K562 (cell line): Measurements from ENCODE around the gene LYPD6B. TPM values are rescaled to one million over a fixed set of nuclear protein-coding genes. Genes with fewer than 3 reads are reported as not detected.

Experiments used
- ATAC-seq: fragments of 200-7000 bp; cut with Tn5 transposase; 3 replicates; pipeline ENCODE4 v1.9.1; 2020; ENCODE audit warnings: moderate library complexity
- BruUV-seq: library from RNA; stranded (reverse); fragments of 400-500 nt; replicated peaks from 2 replicates; lab custom pipeline; 2021; lab: Mats Ljungman, UMichigan
- CTCF ChIA-PET: fragments of 300-600 bp; formaldehyde crosslinking; extraction: SDS; loops from one replicate; lab custom pipeline; 2021; ENCODE audit warnings: low intra/inter-chr PET ratio; lab: Yijun Ruan, JAX
- POLR2A ChIA-PET: fragments of 300-600, 350-650 bp; sonication (Branson Sonifier 250); formaldehyde crosslinking; extraction: SDS; loops from one replicate; lab custom pipeline; 2021; ENCODE audit warnings: antibody characterized with exemption, inconsistent platforms; lab: Yijun Ruan, JAX
- DNase-seq, 4 experiments: peaks; one replicate each; pipeline versions ENCODE4 v3.0.0 to v3.0.0-alpha.2; 2011 to 2018; ENCODE audit warnings: low spot score in 3 of 4, mixed read lengths in 3 of 4; ENCODE audit errors: extremely low read depth in 1 of 4
- FAIRE-seq: peaks from 2 replicates; lab custom pipeline; 2011; peaks lifted over from hg19 to GRCh38; lab: Jason Lieb, UNC
- H2AFZ ChIP-seq: 2 replicates; pipeline ENCODE4 v1.6.0; 2011; ENCODE audit warnings: low read depth, low read length, control low read depth, inconsistent platforms
- H3K27ac ChIP-seq: fragments of 200-600 bp; 3 replicates; pipeline ENCODE4 v1.8.0; 2011; ENCODE audit warnings: low read depth, mild to moderate bottlenecking, control low read depth, inconsistent platforms, low read length, moderate library complexity, mixed read lengths; ENCODE audit errors: extremely low read depth
- H3K27me3 ChIP-seq, 2 experiments: fragments of 300-600 bp in 1 of 2; 2 replicates in 1 of 2; 3 replicates in 1 of 2; pipeline versions ENCODE4 v1.6.0 to v1.8.0; 2011; ENCODE audit warnings: inconsistent platforms in 2 of 2, low read length in 2 of 2, mild to moderate bottlenecking in 1 of 2, mixed read lengths in 1 of 2, moderate library complexity in 1 of 2; ENCODE audit not compliant: control insufficient read depth in 2 of 2, insufficient read depth in 2 of 2
- H3K36me3 ChIP-seq: fragments of 300-600 bp; 3 replicates; pipeline ENCODE4 v1.8.0; 2011; ENCODE audit warnings: mild to moderate bottlenecking, low read length, inconsistent platforms; ENCODE audit not compliant: control insufficient read depth, insufficient read depth
- H3K4me1 ChIP-seq, 2 experiments: fragments of 200-600 bp in 1 of 2; replicated peaks in 1 of 2; 2 replicates in 1 of 2; 3 replicates in 1 of 2; pipeline versions ENCODE4 v1.5.1 to v1.8.0; 2011; ENCODE audit warnings: inconsistent platforms in 2 of 2, low read length in 2 of 2, mild to moderate bottlenecking in 1 of 2, mixed read lengths in 1 of 2, moderate library complexity in 1 of 2; ENCODE audit not compliant: control insufficient read depth in 2 of 2, insufficient read depth in 2 of 2
- H3K4me2 ChIP-seq: 2 replicates; pipeline ENCODE4 v1.6.1; 2011; ENCODE audit warnings: low read length, control low read depth, inconsistent platforms, mixed read lengths; ENCODE audit not compliant: insufficient read depth
- H3K4me3 ChIP-seq: fragments of 200-600 bp; sonication (generic), shearing (Covaris generic); 2 replicates; pipeline ENCODE4 v1.5.1; 2016; ENCODE audit warnings: control low read depth, inconsistent platforms
- H3K79me2 ChIP-seq: fragments of 200-600 bp; 3 replicates; pipeline ENCODE4 v1.8.0; 2011; ENCODE audit warnings: low read length, inconsistent platforms; ENCODE audit not compliant: control insufficient read depth, insufficient read depth
- H3K9ac ChIP-seq, 2 experiments: 2 replicates each; pipeline versions ENCODE4 v1.6.0 to v1.6.1; 2011; ENCODE audit warnings: low read depth in 2 of 2, low read length in 2 of 2, control low read depth in 1 of 2, inconsistent platforms in 1 of 2, mild to moderate bottlenecking in 1 of 2, mixed read lengths in 1 of 2; ENCODE audit not compliant: insufficient read depth in 1 of 2
- H3K9me1 ChIP-seq: one replicate; pipeline ENCODE4 v1.6.0; 2011; ENCODE audit warnings: inconsistent platforms, mild to moderate bottlenecking, low read length, moderate library complexity; ENCODE audit not compliant: control insufficient read depth, insufficient read depth
- H3K9me3 ChIP-seq: replicated peaks from 2 replicates; pipeline ENCODE4 v1.5.1; 2011; ENCODE audit warnings: low read depth, low read length, inconsistent platforms; ENCODE audit not compliant: control insufficient read depth, insufficient read depth
- H4K20me1 ChIP-seq: replicated peaks from 2 replicates; pipeline ENCODE4 v1.6.1; 2011; ENCODE audit warnings: low read length, inconsistent platforms, mixed read lengths; ENCODE audit not compliant: control insufficient read depth, insufficient read depth
- ASH1L ChIP-seq: fragments of 450-650 bp; IDR thresholded peaks from 2 replicates; pipeline ENCODE4 v1.6.1; 2018; ENCODE audit warnings: borderline replicate concordance, mild to moderate bottlenecking, low read depth; ENCODE audit not compliant: partially characterized antibody
- HEY1 ChIP-seq: fragments of 250-450 bp; sonication (Bioruptor Pico); IDR thresholded peaks from 2 replicates; pipeline ENCODE4 v1.5.0; 2020; ENCODE audit warnings: mild to moderate bottlenecking, moderate library complexity, borderline replicate concordance
- PCBP2 ChIP-seq: fragments of 200-400 bp; formaldehyde crosslinking; IDR thresholded peaks from 2 replicates; pipeline ENCODE4 v1.6.1; 2018; ENCODE audit warnings: low read length, low read depth, mild to moderate bottlenecking, moderate library complexity; ENCODE audit not compliant: poor library complexity, severe bottlenecking
- POLR2H ChIP-seq: IDR thresholded peaks from 2 replicates; pipeline ENCODE4 v1.6.1; 2016; ENCODE audit warnings: missing genetic modification characterization, low read depth, mild to moderate bottlenecking, control low read depth, missing compliant biosample characterization, moderate library complexity
- RBM39 ChIP-seq: fragments of 200-400 bp; formaldehyde crosslinking; optimal IDR thresholded peaks from 2 replicates; pipeline ENCODE3; 2018; ENCODE audit warnings: low read depth, low read length
- SNRNP70 ChIP-seq: fragments of 200-400 bp; formaldehyde crosslinking; optimal IDR thresholded peaks from 2 replicates; pipeline ENCODE3; 2017; ENCODE audit warnings: low read depth, low read length
- TBL1XR1 ChIP-seq, 2 experiments: IDR thresholded peaks; 2 replicates each; pipeline ENCODE4 v1.6.1; 2012; ENCODE audit warnings: improper control_type of control experiment in 2 of 2, low read length in 2 of 2, mild to moderate bottlenecking in 1 of 2
- ZNF311 ChIP-seq: fragments of 250-450 bp; sonication (Bioruptor Pico); IDR thresholded peaks from 2 replicates; pipeline ENCODE4 v1.4.0; 2020; ENCODE audit warnings: mild to moderate bottlenecking, moderate library complexity
- ZNF408 ChIP-seq: fragments of 250-450 bp; sonication (Bioruptor Pico); IDR thresholded peaks from 2 replicates; pipeline ENCODE4 v1.4.0; 2020; ENCODE audit warnings: low read depth, mild to moderate bottlenecking, moderate library complexity
- ZNF609 ChIP-seq: sonication (generic); formaldehyde crosslinking; IDR thresholded peaks from 2 replicates; pipeline ENCODE4 v1.8.1; 2023; ENCODE audit warnings: missing genetic modification reagents, mild to moderate bottlenecking, borderline replicate concordance
- WGBS: fragments of 100-300 bp; shearing (Covaris generic); methylation state at CpG from one replicate; pipeline ENCODE4 v1.1.6; 2016; ENCODE audit warnings: low coverage, mixed read lengths; ENCODE audit not compliant: insufficient coverage; ENCODE audit errors: missing lambda C conversion rate; 5-methylcytosine and 5-hydroxymethylcytosine counted together
- in situ Hi-C: fragments of 300-500 bp; cut with MboI; formaldehyde crosslinking; loops from 4 replicates; pipeline ENCODE4 v1.15.0; 2018; ENCODE audit warnings: inconsistent platforms, mixed read lengths
- intact Hi-C: fragments of 100-400 bp; cut with micrococcal nuclease; formaldehyde crosslinking; loops from 2 replicates; pipeline ENCODE4 v1.14.2; 2022
- polyA plus RNA-seq, 8 experiments: library from polyadenylated mRNA; depleted of rRNA in 4 of 8; stranded (reverse) in 5 of 8; unstranded in 3 of 8; fragments of >200 nt; fragmentation: Nextera tagmentation in 2 of 8; fragmentation: Illumina TruSeq in 1 of 8; extraction: Ambion mirVana in 2 of 8; extraction: Trizol in 1 of 8; gene quantifications; 2 replicates each; pipeline versions ENCODE4 v1.2.1 to v1.2.3, GENCODE V29; 2011 to 2014; ENCODE audit warnings: inconsistent platforms in 1 of 8, missing spikeins in 1 of 8
- total RNA-seq, 7 experiments: library from RNA; depleted of rRNA in 6 of 7; stranded (reverse); fragments of >200 nt in 6 of 7; fragmentation: Illumina TruSeq in 2 of 7; extraction: Trizol in 2 of 7; gene quantifications; 2 replicates each; pipeline versions ENCODE4 v1.2.1 to v1.2.3, GENCODE V29; 2011 to 2021; ENCODE audit warnings: low replicate concordance in 1 of 7

Gene LYPD6B
- total and polyA plus RNA-seq, 9 of the 15 experiments (the other 6 are each of a cell fraction or from before 2014, with no cell fraction given) = not detected

- no peak for TF ChIP-seq PCBP2
- Histone ChIP-seq H3K27ac (no peak overlapping the region), H3K4me3 (no peak overlapping the region), H3K4me2 (no peak overlapping the region), H3K9me3 (no peaks in the 10 kb centered on the region), H3K9me1 (no peaks in the 10 kb centered on the region), H3K36me3 (no peaks in the 10 kb centered on the region), H3K9ac (no peak overlapping the region), H3K4me1 (no peaks in the 10 kb centered on the region), H2AFZ (no peak overlapping the region), H4K20me1 (no peaks in the 10 kb centered on the region), H3K79me2 (no peaks in the 10 kb centered on the region), H3K27me3 (peaks cover 8 to 10% of the 10 kb centered on the region in 2 experiments; a peak in 2 of 5 replicates)
- WGBS = 0% methylated on average over 6 of the region's 6 CpGs
- ATAC-seq (no peak), DNase-seq (no peak), FAIRE-seq (no peak)
- intact Hi-C loops = no loop called here
- in situ Hi-C loops = no loop called here
- ChIA-PET POLR2A (no interaction called here), CTCF (interaction anchor here (0.6 kb wide), 1 partner anchor 1726 kb away, joined by 3 read pairs; no protein-coding TSS in a partner anchor)
- no TSS peak for BruUV-seq
These were observed 16.7 kb upstream of the LYPD6B start for GRCh38 chr2:149021761-149022160.

- ChIA-PET CTCF (no interaction called here), POLR2A (no interaction called here)
- no TSS peak for BruUV-seq
- TF ChIP-seq RBM39 = no peak
- no peak for TF ChIP-seq HEY1 (CRISPR knock-in tag)
- no peak for TF ChIP-seq ZNF609 (CRISPR knock-in tag)
- TF ChIP-seq ASH1L = no peak
- no peak for TF ChIP-seq ZNF408 (CRISPR knock-in tag)
- TF ChIP-seq POLR2H (tag) = no peak
- TF ChIP-seq TBL1XR1 (IDR thresholded peaks at IDR 0.05; ENCODE audit: low read length in 2 of 2) = no peak
- no peak for TF ChIP-seq SNRNP70
- no peak for TF ChIP-seq ZNF311 (CRISPR knock-in tag)
These were observed 15.4 kb upstream of the LYPD6B start for GRCh38 chr2:149023091-149023490.

More at GRCh38 chr2:149023091-149023490, 15.4 kb upstream of the LYPD6B start:
- Histone ChIP-seq H3K4me2 (no peak overlapping the region), H3K9me3 (no peaks in the 10 kb centered on the region), H2AFZ (no peak overlapping the region), H3K4me3 (no peak overlapping the region), H3K9ac (no peak overlapping the region), H3K27ac (no peak overlapping the region), H3K79me2 (no peaks in the 10 kb centered on the region), H3K9me1 (no peaks in the 10 kb centered on the region), H3K27me3 (peaks cover 8 to 10% of the 10 kb centered on the region in 2 experiments; a peak in 2 of 5 replicates), H3K4me1 (no peaks in the 10 kb centered on the region), H4K20me1 (no peaks in the 10 kb centered on the region), H3K36me3 (no peaks in the 10 kb centered on the region)
- DNase-seq (no peak), ATAC-seq (peak; percentile 24; the same call in 2 of the 3 replicates), FAIRE-seq (no peak)
- intact Hi-C loops (no loop called here), in situ Hi-C loops (no loop called here)
- under 1% methylated on average over 6 of the region's 6 CpGs for WGBS
